NCI-H1092 treated with DMSO at 0.1 percent for 48 hours (cell line): ENCODE data around the gene LIMS4.
"Not testable (repeated sequence)": the region's sequence is repeated elsewhere in the genome, so short reads cannot be mapped to it uniquely, and the experiment has no call there.

Experiments used
- DNase-seq: peaks from one replicate; lab custom pipeline; 2025; lab: John Stamatoyannopoulos, UW

Gene LIMS4

DNA sequence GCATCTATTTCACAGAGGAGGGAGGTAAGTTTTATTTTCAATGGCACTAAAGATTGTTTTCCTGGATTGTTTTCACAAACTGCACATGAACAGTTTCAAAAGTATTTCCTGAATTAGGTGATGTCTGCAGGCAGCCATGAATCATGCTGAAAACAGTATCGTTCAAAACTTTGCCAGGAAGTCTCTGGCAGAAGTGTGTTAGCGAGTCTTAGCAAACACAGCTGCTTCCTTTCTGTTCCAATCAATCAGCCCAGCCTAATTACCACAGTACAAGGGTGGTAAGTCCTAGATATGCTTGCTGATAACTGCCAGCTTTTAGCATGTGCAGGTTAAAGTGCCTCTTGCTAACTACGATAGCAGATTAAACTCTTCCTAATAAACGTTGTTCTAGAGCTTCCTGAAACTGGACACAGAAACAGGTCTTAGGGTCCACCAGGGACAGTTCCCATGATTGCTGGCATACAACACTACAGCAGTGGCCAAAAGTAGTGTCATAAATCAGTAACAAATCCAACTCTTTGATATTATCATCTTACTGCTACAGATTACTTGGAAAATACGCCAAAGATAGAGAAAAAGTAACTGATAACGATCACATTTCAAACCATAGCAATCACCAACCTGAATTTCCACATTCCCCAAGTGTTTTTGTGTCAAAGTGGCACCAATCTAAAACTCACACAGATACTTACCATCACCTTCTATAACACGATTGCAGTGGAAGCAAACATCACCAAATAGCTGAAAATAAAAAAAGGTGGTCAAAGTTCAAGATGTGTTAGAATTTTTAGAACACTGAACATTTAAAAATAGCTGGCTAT, 23.3 kb downstream of the LIMS4 start:
- not testable (repeated sequence) for DNase-seq

DNA sequence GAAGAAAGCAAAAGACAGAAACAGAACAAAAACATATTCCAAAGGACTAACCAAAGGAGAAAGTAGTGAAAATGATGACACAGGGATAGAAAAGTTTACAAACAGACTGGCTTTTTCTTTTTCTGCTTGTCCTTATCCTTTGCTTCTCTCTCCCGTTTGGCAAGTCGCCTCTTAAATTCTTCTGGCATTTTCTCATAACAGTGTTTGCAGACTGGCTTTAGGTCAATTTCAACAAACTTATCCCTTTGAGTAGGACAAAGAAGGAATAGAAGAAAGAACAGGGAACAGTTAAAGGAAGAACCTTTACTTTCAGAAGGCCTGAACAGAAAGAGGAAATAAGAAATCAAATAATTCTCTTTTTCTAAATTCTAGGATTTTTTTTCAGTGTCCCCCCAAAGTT, 26.0 kb downstream of the LIMS4 start:
- DNase-seq: not testable (repeated sequence)

DNA sequence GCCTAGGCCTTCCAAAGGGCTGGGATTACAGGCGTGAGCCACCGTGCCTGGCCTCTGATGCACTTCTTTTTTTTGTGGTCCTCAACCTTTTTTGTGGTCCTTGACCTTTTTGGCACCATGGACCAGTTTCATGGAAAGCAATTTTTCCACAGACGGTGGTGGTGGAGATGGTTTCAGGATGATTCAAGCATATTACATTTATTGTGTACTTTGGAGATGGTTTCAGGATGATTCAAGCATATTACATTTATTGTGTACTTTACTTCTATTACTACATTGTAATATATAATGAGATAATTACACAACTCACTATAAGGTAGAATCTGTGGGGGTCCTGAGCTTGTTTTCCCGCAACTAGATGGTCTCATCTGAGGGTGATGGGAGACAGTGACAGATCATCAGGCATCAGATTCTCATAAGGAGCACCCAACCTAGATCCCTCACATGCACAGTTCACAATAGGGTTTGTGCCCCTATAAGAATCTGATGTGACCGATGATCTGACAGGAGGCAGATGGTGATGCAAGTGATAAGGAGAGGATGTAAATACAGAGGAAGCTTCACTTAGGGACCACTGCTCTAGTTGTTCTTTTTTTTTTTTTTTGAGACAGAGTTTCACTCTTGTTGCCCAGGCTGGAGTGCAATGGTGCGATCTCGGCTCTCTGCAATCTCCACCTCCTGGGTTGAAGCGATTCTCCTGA, 29.2 kb downstream of the LIMS4 start:
- not testable (repeated sequence) for DNase-seq

DNA sequence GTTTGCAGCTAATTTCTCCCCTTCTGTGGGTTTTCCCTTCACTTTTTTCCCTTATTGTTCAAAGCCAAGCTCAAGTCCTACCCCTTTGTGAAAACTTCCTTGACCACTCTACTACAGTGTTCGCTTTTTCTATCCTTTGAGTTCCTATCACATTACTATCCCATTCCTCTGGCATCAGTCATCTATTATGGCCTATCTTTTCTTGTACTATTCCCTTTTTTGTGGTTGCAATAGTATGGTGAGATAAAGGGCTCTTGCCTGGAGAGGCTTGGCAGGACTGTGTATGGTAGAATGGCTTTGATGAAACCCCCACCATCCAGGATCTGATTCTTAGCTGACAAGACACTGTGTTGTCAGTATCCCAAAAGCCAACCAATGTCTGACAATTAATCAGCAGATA, 30.7 kb downstream of the LIMS4 start:
- DNase-seq: not testable (repeated sequence)

DNA sequence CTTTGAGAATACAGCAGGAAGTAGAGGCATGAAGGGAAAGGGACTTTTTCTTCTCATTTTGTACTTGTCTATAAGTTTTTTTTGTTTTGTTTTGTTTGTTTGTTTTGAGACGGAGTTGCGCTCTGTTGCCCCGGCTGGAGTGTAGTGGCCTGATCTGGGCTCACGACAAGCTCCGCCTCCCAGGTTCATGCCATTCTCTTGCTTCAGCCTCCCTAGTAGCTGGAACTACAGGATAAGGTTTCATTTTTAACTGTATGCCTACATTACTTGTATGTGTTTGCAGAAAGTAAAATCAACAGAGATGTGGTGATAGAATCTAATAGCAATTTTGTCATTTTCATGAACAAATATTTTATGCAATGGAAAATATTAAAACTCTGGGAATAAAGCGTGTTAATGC, 38.1 kb downstream of the LIMS4 start:
- DNase-seq: not testable (repeated sequence)

DNA sequence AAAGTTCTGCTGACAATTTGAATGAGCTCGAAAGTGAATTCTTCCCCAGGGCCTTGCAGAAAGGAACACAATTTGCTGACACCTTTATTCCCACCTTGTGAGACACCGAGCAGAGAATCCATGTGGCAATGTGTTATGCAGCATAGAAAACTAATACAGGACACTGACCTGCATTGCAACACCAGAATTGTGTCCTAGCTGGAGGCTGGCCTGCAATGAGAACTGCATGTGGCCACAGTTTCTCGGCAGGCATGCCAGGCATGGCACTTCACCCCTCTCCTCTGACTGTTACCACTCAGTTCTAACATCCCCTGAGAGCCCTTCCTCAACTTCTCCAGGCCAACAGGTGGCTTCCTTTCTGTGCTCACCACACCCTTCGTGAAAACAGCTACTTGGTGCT, 46.9 kb downstream of the LIMS4 start:
- not testable (repeated sequence) for DNase-seq

DNA sequence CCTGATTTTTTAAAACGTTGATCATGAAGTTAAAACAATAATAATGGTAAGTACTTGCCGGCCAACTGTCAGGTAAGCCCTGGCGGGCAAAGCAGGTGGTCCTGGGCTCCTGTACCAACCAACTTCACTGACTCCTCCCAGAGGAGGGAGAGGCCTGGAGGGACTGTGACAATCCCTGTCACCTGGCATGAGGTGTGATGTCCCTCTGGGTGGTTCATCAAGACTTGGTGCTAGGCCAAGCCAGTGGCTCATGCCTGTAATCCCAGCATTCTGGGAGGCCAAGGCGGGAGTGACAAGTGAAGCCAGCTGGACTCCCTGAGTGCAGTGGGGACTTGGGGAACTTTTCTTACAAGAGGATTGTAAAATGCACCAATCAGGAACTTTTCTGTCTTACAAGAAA, 48.2 kb downstream of the LIMS4 start:
- DNase-seq: not testable (repeated sequence)

DNA sequence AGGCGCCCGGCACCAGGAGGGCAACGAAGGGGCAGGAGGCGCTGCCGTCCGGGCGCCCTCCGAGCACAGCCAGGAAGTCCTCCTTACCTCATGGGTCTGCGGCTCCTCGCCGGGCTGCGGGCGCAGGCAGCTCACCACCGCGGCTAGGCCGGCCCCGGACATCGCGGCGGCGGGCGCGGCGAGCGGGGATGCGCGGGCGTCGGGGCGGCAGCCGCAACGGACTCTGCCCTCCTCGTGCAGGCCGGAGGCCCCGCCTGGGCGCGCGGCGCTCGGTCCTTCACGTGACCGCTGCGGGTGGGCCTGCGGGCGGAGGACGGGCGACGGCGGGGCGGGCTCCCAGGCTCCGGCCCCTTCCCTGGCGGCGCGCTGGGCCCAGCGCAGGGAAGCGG, 49.0 kb downstream of the LIMS4 start:
- DNase-seq: not testable (repeated sequence)

DNA sequence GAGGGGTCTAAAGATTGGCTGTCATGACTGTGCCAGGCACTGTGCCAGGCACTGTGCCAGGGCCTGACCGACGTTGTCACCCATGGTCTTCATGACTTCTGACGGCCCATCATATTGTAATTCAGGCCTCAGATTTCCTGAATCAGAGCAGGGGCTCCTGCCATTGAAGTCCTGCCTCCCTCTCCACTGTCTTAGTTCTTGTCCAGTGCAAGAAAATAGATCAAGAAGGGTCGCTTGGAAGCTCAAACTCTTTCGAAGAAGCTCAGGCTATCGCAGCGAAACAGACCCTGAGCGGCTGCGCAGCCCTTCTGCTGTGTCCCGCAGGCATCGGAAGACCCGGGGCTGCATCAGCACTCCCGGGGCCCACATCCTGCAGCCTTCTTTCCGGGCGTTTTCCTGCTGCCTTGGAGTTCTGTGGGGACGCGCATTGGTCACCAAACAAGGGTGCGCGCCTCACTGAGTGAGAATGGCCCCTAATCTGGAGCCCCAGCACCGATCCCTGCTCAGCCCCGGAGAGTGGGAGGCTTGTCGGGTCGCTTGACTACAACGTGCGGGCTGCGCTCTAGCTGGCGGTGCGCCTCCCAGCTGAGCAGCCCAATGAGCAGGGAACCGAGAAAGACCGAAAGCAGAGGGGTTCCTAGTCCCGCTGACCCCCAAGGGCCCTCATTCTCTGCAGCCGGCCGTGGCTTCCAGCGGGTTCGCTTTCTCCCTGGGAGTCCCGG, 49.6 kb downstream of the LIMS4 start:
- not testable (repeated sequence) for DNase-seq

DNA sequence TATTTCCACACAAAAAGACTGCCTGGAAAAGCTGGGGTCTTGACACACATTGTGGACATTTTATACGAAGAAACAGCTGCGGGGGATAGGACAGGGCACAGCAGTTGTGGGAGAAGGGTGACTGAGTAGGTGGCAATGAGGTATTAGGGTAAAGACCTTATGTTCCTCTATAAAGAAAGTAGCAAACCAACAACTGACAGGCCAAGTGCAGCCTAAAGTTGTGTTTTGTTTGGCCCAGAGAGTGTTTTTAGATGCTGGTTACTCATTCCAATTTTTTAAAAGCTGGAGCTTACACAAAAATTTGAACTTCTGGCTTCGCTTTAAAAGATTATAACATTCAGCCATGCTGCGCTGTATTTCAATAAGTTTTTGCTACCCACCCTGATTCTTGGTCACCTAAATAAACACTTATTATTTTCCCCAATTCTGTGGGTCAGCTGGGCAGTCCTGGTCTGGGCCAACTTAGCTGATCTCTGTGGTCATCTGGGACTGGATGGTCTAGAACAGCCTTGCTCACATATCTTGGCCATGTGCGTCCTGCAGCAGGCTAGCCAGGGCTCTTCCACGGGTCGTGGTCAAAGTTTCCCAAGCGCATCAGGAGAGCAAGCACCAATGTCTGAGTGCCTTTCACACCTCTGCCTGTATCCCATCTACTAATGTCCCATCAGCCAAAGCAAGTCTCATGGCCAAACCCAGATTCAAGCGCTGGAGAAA, 51.8 kb downstream of the LIMS4 start:
- DNase-seq: not testable (repeated sequence)

DNA sequence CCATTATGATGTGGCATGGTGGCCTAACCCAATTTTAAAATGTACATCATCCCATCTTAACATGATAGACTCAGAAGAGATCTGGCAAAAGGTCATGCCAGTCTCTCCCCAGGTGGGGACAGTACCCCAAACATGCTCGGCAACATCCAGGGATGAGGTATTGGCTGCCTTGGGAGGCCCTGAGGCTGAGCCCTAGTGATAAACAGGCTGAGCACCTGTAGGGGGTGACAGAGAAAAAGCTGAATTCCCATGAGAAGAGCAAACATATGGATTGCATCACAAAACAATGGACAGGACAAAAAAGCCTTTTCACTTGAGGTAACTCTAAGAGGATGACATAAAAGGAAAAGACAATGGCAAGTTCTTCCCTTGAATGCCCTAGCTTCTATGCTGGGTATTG, 65.5 kb downstream of the LIMS4 start:
- DNase-seq: not testable (repeated sequence)

DNA sequence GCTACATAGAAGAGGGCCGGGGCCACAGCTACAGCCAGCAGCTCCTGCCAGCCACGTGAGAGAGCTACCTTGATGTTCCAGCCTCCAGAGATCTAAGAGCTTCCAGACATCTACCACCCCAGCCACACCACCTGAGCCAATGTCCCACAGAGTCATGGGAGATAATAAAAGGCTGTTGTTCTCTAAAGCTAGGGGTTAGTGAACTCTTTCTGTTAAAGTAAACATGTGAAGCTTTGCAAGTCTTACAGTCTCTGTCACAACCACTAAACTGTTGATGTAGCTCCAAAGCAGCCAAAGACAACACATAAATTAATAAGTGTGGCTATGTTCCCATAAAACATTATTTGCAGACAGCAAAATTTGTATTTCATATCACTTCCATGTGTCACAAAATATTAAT, 67.6 kb downstream of the LIMS4 start:
- not testable (repeated sequence) for DNase-seq

DNA sequence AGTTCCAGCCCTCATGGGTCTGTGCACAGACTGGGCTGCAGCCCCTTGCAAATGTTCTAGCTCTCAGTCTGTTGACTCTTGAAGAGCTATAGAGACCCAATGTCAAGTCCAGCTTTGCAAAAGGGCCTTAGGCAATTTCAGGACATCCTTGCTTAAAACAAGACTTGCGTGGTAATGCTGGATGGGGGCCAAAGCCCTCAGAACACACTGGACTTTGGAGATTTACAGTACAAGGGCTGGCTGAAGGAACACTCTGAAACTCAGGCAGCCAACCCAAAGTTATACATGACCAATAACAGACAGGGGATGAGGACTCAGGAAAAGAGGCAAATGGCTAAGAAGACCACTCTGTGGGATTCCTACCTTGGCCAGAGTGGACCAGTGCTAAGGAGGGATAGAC, 68.4 kb downstream of the LIMS4 start:
- not testable (repeated sequence) for DNase-seq

DNA sequence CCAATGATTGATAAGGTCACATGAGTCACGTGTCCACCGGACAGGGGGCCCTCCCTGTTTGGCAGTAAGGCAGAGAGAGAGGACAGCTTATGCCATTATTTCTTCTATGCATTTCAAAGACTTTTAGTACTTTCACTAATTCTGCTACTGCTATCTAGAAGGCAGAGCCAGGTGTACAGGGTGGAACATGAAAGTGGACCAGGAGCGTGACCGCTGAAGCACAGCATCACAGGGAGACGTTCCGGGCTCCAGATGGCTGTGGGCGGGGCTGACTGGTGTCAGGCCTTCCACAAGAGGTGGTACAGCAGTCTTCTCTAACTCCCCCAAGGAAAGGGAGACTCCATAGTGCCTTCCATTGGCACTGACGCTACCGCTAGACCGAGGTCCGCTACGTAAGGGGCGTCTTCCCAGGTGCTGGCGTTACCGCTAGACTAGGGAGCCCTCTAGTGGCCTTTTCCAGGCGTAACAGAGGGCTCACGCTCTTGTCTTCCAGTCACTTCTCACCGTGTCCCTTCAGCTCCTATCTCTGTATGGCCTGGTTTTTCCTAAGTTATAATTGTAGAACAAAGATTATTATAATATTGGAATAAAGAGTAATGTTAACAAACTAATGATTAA, 71.5 kb downstream of the LIMS4 start:
- DNase-seq: not testable (repeated sequence)

DNA sequence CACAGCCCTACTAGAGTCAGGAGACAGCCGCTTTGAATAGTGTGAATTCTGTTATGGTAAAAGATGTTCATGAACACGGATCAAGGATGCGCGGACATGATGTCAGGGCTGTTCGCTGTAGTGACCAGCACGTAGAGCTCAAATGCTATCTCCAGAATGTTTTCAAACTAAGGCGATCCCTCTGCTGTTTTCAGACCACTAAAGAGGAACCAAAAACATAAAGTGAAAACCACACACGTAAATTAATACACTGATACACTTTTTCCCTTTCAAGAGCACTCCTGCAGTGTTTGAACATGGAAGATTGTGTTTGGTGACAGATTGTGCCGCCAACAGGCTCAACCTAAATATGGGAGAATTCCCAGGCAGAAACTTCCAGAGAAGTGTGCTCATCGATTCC, 73.2 kb downstream of the LIMS4 start:
- DNase-seq: not testable (repeated sequence)

DNA sequence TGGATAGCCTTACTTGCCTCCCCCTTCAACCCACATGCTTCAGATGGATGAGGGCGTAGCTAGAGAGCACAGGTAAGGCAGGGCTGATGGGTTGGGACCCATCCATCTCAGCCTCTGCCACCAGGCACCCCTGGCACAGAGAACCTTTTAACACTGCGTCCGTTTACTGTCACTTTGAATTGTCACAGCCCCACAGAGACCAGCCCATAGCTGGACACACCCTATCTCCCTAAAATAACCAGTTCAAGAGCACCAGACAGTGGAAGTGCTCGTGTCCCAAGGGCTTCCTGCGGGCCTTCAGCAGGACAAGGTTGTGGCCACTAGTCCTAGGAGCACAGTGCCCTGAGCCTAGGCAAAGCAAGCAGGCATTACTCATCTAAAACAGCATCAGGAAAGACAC, 76.6 kb downstream of the LIMS4 start:
- DNase-seq: not testable (repeated sequence)
